ENCODE data around the gene ANAPC10.
"Not testable (repeated sequence)": the region's sequence is repeated elsewhere in the genome, so short reads cannot be mapped to it uniquely, and the experiment has no call there.

The ANAPC10 gene

GRCh38 chr4:145071560-145071959 is 26.4 kb downstream of the ANAPC10 start:
- DNase-seq (ENCODE audit: low spot score): no peak

- no peak for DNase-seq (ENCODE audit: low spot score)
Measured at GRCh38 chr4:145069361-145069760, 28.6 kb downstream of the ANAPC10 start.

- no peak for DNase-seq (ENCODE audit: low spot score)
Measured at GRCh38 chr4:145066063-145066501, 31.9 kb downstream of the ANAPC10 start.

- peak; percentile 18 for DNase-seq (ENCODE audit: low spot score)
Measured at GRCh38 chr4:145061318-145061920, 36.6 kb downstream of the ANAPC10 start.

- DNase-seq (ENCODE audit: low spot score): no peak
Measured at GRCh38 chr4:145058256-145058655, 39.7 kb downstream of the ANAPC10 start.

- no peak for DNase-seq (ENCODE audit: low spot score)
Measured at GRCh38 chr4:145056325-145057130, 41.5 kb downstream of the ANAPC10 start.

- no peak for DNase-seq (ENCODE audit: low spot score)
Measured at GRCh38 chr4:145055533-145056257, 42.3 kb downstream of the ANAPC10 start.

GRCh38 chr4:145049241-145049640 is 48.8 kb downstream of the ANAPC10 start:
- no peak for DNase-seq (ENCODE audit: low spot score)

- DNase-seq (ENCODE audit: low spot score): no peak
Measured at GRCh38 chr4:145048817-145049216, 49.2 kb downstream of the ANAPC10 start.

GRCh38 chr4:145047151-145047550 is 50.8 kb downstream of the ANAPC10 start:
- no peak for DNase-seq (ENCODE audit: low spot score)

- DNase-seq (ENCODE audit: low spot score): no peak
Measured at GRCh38 chr4:145045180-145045579, 52.8 kb downstream of the ANAPC10 start.

- DNase-seq (ENCODE audit: low spot score): no peak
Measured at GRCh38 chr4:145044341-145044740, 53.7 kb downstream of the ANAPC10 start.

GRCh38 chr4:145043306-145043705 is 54.7 kb downstream of the ANAPC10 start:
- DNase-seq (ENCODE audit: low spot score): no peak

- DNase-seq (ENCODE audit: low spot score): no peak
Measured at GRCh38 chr4:145042601-145043285, 55.3 kb downstream of the ANAPC10 start.

- no peak for DNase-seq (ENCODE audit: low spot score)
Measured at GRCh38 chr4:145041378-145041777, 56.6 kb downstream of the ANAPC10 start.

GRCh38 chr4:145035494-145036136 is 62.4 kb downstream of the ANAPC10 start:
- DNase-seq (ENCODE audit: low spot score): no peak

GRCh38 chr4:145034727-145035211 is 63.2 kb downstream of the ANAPC10 start:
- DNase-seq (ENCODE audit: low spot score): no peak

- DNase-seq (ENCODE audit: low spot score): no peak
Measured at GRCh38 chr4:145019346-145019745, 78.7 kb downstream of the ANAPC10 start.

GRCh38 chr4:145014365-145014764 is 83.6 kb downstream of the ANAPC10 start:
- no peak for DNase-seq (ENCODE audit: low spot score)

GRCh38 chr4:145012841-145013240 is 85.2 kb downstream of the ANAPC10 start:
- DNase-seq (ENCODE audit: low spot score): no peak

GRCh38 chr4:145011636-145012035 is 86.4 kb downstream of the ANAPC10 start:
- no peak for DNase-seq (ENCODE audit: low spot score)

GRCh38 chr4:145010315-145010714 is 87.7 kb downstream of the ANAPC10 start:
- not testable (repeated sequence) for DNase-seq (ENCODE audit: low spot score)
